Measurements from ENCODE around the gene TTYH3. TPM values are rescaled to one million over a fixed set of nuclear protein-coding genes. Genes with fewer than 3 reads are reported as not detected.
A peak's percentile ranks its signal among the peaks of the same experiment; 100 is the strongest.

TTYH3 gene
- total and polyA plus RNA-seq, 8 donors = 4.9 to 31.9 (median 8.6) TPM

DNA sequence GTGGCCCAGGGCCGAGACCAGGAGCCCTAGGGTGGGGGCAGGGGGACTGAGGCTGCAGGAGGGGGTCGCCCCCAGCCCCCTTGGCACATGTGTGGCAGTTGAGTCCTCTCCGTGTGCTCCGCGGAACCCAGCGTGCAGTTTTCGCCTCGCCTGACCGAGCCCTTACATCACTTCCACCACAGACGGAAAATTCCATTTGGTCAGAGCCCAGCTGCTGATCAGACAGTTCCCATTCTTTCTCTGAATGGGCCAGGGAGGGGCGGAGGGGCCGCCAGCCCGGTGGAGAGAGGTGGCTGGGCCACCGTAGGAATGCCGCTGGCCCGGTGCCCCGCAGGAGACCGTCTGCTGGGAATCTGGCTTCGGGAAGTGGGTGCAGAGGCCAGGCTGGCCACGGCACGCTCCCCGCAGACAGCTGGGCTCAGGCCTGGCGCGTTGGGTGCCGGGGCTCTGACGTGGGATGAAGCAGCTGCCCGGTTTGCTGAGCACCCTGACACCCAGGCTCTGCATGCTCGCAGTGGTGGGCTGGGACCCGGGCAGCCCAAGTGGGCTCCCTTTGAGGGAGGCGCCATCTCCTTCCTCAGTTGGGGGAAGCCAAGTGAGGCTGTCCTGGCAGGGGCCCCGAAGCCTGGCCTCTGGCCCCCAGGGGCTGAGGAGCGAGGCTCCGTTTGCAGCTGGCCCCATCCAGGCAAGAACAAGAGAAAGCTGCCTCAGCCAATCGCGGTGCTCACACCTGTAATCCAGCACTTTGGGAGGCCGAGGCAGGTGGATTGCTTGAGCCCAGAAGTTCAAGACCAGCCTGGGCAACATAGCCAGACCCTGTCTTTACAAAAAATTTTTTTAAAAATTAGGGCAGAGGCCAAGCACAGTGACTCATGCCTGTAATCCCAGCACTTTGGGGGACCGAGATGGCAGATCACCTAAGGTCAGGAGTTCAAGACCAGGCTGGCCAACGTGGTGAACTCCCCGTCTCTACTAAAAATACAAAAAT, 9.9 kb downstream of the TTYH3 start:
- no peaks in the 10 kb centered on the region for H3K27me3 ChIP-seq
- DNase-seq (peak; percentile 76 to 86 (median 82)), FAIRE-seq (no peak), ATAC-seq (peak; percentile 72 to 78 (median 76))
- 56 to 59% methylated on average over 37 to 39 of the region's 39 CpGs for WGBS, 2 donors
- intact Hi-C loops (cut with DNase I) = no loop called here
- no peak for TF ChIP-seq CTCF (IDR thresholded peaks at IDR 0.05)
- no peaks in the 10 kb centered on the region for H3K36me3 ChIP-seq
- H3K27ac ChIP-seq = peak overlapping the region; percentile 51 to 82 (median 76)
- H3K4me1 ChIP-seq = peaks cover 0 to 8% (median 0%) of the 10 kb centered on the region in 3 donors
- H3K4me3 ChIP-seq = no peak overlapping the region
- no peaks in the 10 kb centered on the region for H3K9me3 ChIP-seq

GRCh38 chr7:2643386-2644219, 11.8 kb downstream of the TTYH3 start:
- no peak overlapping the region for H3K4me3 ChIP-seq
- no peaks in the 10 kb centered on the region for H3K27me3 ChIP-seq
- FAIRE-seq (no peak), ATAC-seq (no peak), DNase-seq (peak in 2 of 6 donors; percentile 21 to 63)
- TF ChIP-seq CTCF (IDR thresholded peaks at IDR 0.05) = no peak
- intact Hi-C loops (cut with DNase I) = no loop called here
- peaks cover 0 to 8% (median 0%) of the 10 kb centered on the region in 3 donors for H3K4me1 ChIP-seq
- no peaks in the 10 kb centered on the region for H3K9me3 ChIP-seq
- H3K27ac ChIP-seq = no peak overlapping the region
- WGBS, 2 donors = 80 to 83% methylated on average over 29 of the region's 29 CpGs
- no peaks in the 10 kb centered on the region for H3K36me3 ChIP-seq

DNA sequence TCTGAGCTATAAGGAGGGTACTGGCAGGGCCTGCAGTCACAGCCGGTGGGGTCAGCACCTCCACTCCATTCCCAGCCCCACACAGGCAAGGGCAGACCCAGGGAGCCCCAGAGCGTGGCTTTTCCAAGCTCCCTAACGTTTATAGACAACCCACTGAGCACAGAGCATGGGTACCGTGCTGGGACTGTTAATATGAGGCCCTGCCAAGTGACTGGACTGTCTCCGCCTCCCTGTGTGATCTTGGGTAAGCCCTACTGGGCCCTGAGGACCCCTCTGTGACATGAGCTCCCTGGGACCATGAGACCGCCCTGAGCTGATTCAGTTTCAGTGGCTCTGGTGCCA, 12.4 kb downstream of the TTYH3 start:
- 79 to 84% methylated on average over 6 of the region's 6 CpGs for WGBS, 2 donors
- H3K27ac ChIP-seq = no peak overlapping the region
- no peak for FAIRE-seq
- ATAC-seq = no peak
- H3K4me1 ChIP-seq = peaks cover 0 to 8% (median 0%) of the 10 kb centered on the region in 3 donors
- TF ChIP-seq CTCF (IDR thresholded peaks at IDR 0.05) = no peak
- intact Hi-C loops (cut with DNase I) = no loop called here
- H3K9me3 ChIP-seq = no peaks in the 10 kb centered on the region
- DNase-seq = no peak
- no peak overlapping the region for H3K4me3 ChIP-seq
- H3K27me3 ChIP-seq = no peaks in the 10 kb centered on the region
- H3K36me3 ChIP-seq = no peaks in the 10 kb centered on the region

GRCh38 chr7:2644562-2645273, 12.9 kb downstream of the TTYH3 start:
- no peak for TF ChIP-seq CTCF (IDR thresholded peaks at IDR 0.05)
- DNase-seq = peak in 2 of 6 donors; percentile 23 to 72
- intact Hi-C loops (cut with DNase I) = no loop called here
- FAIRE-seq = no peak
- Histone ChIP-seq H3K4me3 (no peak overlapping the region), H3K9me3 (no peaks in the 10 kb centered on the region), H3K4me1 (peaks cover 0 to 8% (median 0%) of the 10 kb centered on the region in 3 donors), H3K27me3 (no peaks in the 10 kb centered on the region), H3K36me3 (no peaks in the 10 kb centered on the region), H3K27ac (no peak overlapping the region)
- no peak for ATAC-seq
- WGBS, 2 donors = 87 to 88% methylated on average over 17 to 18 of the region's 18 CpGs
